H1 (cell line): Measurements from ENCODE around the gene TGM2. TPM values are rescaled to one million over a fixed set of nuclear protein-coding genes. Genes with fewer than 3 reads are reported as not detected.

Experiments
- CTCF ChIA-PET: fragments of 300-600 bp; sonication (Branson Sonifier 250); formaldehyde crosslinking; loops from one replicate; lab custom pipeline; 2021; ENCODE audit not compliant: partially characterized antibody; lab: Charles Lee
- POLR2A ChIA-PET: fragments of 300-600 bp; sonication (Branson Sonifier 250); formaldehyde crosslinking; loops from one replicate; lab custom pipeline; 2021; ENCODE audit warnings: inconsistent platforms; ENCODE audit not compliant: partially characterized antibody; lab: Charles Lee
- DNase-seq, 2 experiments: peaks; one replicate each; pipeline versions ENCODE4 v3.0.0 to v3.0.0-alpha.2; 2010 to 2022; ENCODE audit warnings: low spot score in 2 of 2, low read depth in 1 of 2, mixed read lengths in 1 of 2
- FAIRE-seq: peaks from 2 replicates; lab custom pipeline; 2011; peaks lifted over from hg19 to GRCh38; lab: Jason Lieb, UNC
- H2AFZ ChIP-seq: 2 replicates; pipeline ENCODE4 v1.8.1; 2012; ENCODE audit warnings: low read length, inconsistent platforms
- H2AK5ac ChIP-seq: 2 replicates; pipeline ENCODE4 v1.6.1; 2013; ENCODE audit warnings: low read depth, low read length
- H2BK120ac ChIP-seq: replicated peaks from 2 replicates; pipeline ENCODE3; 2013; ENCODE audit warnings: low read depth, low read length, inconsistent platforms
- H2BK12ac ChIP-seq: 2 replicates; pipeline ENCODE4 v1.6.1; 2013; ENCODE audit warnings: low read depth, low read length
- H2BK15ac ChIP-seq: 2 replicates; pipeline ENCODE4 v1.6.1; 2013; ENCODE audit warnings: low read length
- H2BK20ac ChIP-seq: 2 replicates; pipeline ENCODE4 v1.6.1; 2013; ENCODE audit warnings: low read length
- H2BK5ac ChIP-seq: 2 replicates; pipeline ENCODE4 v1.6.1; 2013; ENCODE audit warnings: low read depth, low read length
- H3K14ac ChIP-seq: 2 replicates; pipeline ENCODE4 v1.6.1; 2013; ENCODE audit warnings: inconsistent platforms; ENCODE audit not compliant: insufficient read length
- H3K18ac ChIP-seq: 2 replicates; pipeline ENCODE4 v1.6.1; 2013; ENCODE audit warnings: low read length; ENCODE audit errors: extremely low read depth
- H3K23ac ChIP-seq: 2 replicates; pipeline ENCODE4 v1.6.1; 2013; ENCODE audit warnings: inconsistent platforms; ENCODE audit not compliant: insufficient read length
- H3K23me2 ChIP-seq: 2 replicates; pipeline ENCODE4 v1.6.1; 2013; ENCODE audit warnings: low read depth, low read length
- H3K27ac ChIP-seq: 2 replicates; pipeline ENCODE4 v1.6.1; 2011; ENCODE audit warnings: low read depth, low read length, inconsistent platforms
- H3K27me3 ChIP-seq, 4 experiments: replicated peaks in 1 of 4; 1 replicate in 1 of 4; 2 replicates in 3 of 4; pipeline versions ENCODE4 v1.6.1 to v1.8.1; 2011 to 2013; ENCODE audit warnings: low read length in 3 of 4, mild to moderate bottlenecking in 3 of 4, inconsistent platforms in 2 of 4, mixed read lengths in 2 of 4, moderate library complexity in 1 of 4; ENCODE audit not compliant: control insufficient read depth in 3 of 4, insufficient read depth in 3 of 4; ENCODE audit errors: extremely low read depth in 1 of 4
- H3K36me3 ChIP-seq, 4 experiments: 2 replicates each; pipeline versions ENCODE4 v1.6.1 to v1.8.1; 2011 to 2013; ENCODE audit warnings: mild to moderate bottlenecking in 4 of 4, low read length in 3 of 4, moderate library complexity in 2 of 4, control low read depth in 1 of 4, inconsistent platforms in 1 of 4; ENCODE audit not compliant: insufficient read depth in 4 of 4, control insufficient read depth in 2 of 4
- H3K4ac ChIP-seq: replicated peaks from 2 replicates; pipeline ENCODE3; 2013; ENCODE audit warnings: low read length, low read depth, mixed read lengths, inconsistent platforms; ENCODE audit not compliant: insufficient read length
- H3K4me1 ChIP-seq, 4 experiments: replicated peaks in 1 of 4; 1 replicate in 1 of 4; 2 replicates in 3 of 4; pipeline versions ENCODE4 v1.6.1 to v1.8.1; 2011 to 2013; ENCODE audit warnings: low read length in 3 of 4, inconsistent platforms in 2 of 4, mixed read lengths in 1 of 4; ENCODE audit not compliant: insufficient read depth in 4 of 4, control insufficient read depth in 3 of 4
- H3K4me2 ChIP-seq, 2 experiments: 2 replicates each; pipeline versions ENCODE4 v1.6.1 to v1.8.1; 2011 to 2013; ENCODE audit warnings: low read depth in 2 of 2, low read length in 2 of 2, control low read depth in 1 of 2, inconsistent platforms in 1 of 2, mild to moderate bottlenecking in 1 of 2; ENCODE audit not compliant: insufficient read depth in 1 of 2
- H3K4me3 ChIP-seq, 4 experiments: fragments of 200-600, 300-600 bp in 1 of 4; sonication (generic), shearing (Covaris generic), sonication (Bioruptor Twin) in 1 of 4; 2 replicates each; pipeline versions ENCODE4 v1.5.1 to v1.8.1; 2011 to 2016; ENCODE audit warnings: low read length in 4 of 4, low read depth in 3 of 4, control low read depth in 2 of 4, inconsistent platforms in 2 of 4, mild to moderate bottlenecking in 2 of 4, mixed read lengths in 1 of 4, moderate library complexity in 1 of 4; ENCODE audit not compliant: insufficient read depth in 2 of 4; ENCODE audit errors: extremely low read depth in 1 of 4
- H3K56ac ChIP-seq: replicated peaks from 2 replicates; pipeline ENCODE3; 2013; ENCODE audit warnings: low read depth, mild to moderate bottlenecking, mixed read lengths, low read length, inconsistent platforms; ENCODE audit not compliant: insufficient read length
- H3K79me1 ChIP-seq: 2 replicates; pipeline ENCODE4 v1.6.1; 2013; ENCODE audit warnings: low read depth, low read length, control low read depth
- H3K79me2 ChIP-seq, 2 experiments: 2 replicates each; pipeline versions ENCODE4 v1.6.1 to v1.8.1; 2012 to 2013; ENCODE audit warnings: low read length in 2 of 2, mild to moderate bottlenecking in 2 of 2, inconsistent platforms in 1 of 2; ENCODE audit not compliant: insufficient read depth in 2 of 2, control insufficient read depth in 1 of 2
- H3K9ac ChIP-seq, 4 experiments: replicated peaks in 1 of 4; 1 replicate in 1 of 4; 2 replicates in 3 of 4; pipeline versions ENCODE4 v1.6.1 to v1.8.1; 2011 to 2013; ENCODE audit warnings: low read depth in 3 of 4, low read length in 3 of 4, control low read depth in 2 of 4, mild to moderate bottlenecking in 2 of 4, moderate library complexity in 2 of 4, inconsistent platforms in 1 of 4; ENCODE audit errors: extremely low read depth in 1 of 4
- H3K9me3 ChIP-seq, 2 experiments: 2 replicates each; pipeline versions ENCODE4 v1.6.1 to v1.8.1; 2012 to 2013; ENCODE audit warnings: mild to moderate bottlenecking in 2 of 2, moderate library complexity in 2 of 2, control low read depth in 1 of 2, inconsistent platforms in 1 of 2, low read depth in 1 of 2, low read length in 1 of 2, mixed read lengths in 1 of 2; ENCODE audit not compliant: insufficient read depth in 2 of 2
- H4K20me1 ChIP-seq, 2 experiments: replicated peaks in 1 of 2; 2 replicates each; pipeline versions ENCODE3 to v1.8.1; 2011 to 2013; ENCODE audit warnings: inconsistent platforms in 2 of 2, low read length in 2 of 2, mild to moderate bottlenecking in 1 of 2; ENCODE audit not compliant: insufficient read depth in 2 of 2, control insufficient read depth in 1 of 2
- H4K5ac ChIP-seq: 2 replicates; pipeline ENCODE4 v1.6.1; 2013; ENCODE audit warnings: low read length, low read depth, mixed read lengths, inconsistent platforms; ENCODE audit not compliant: insufficient read length
- H4K8ac ChIP-seq: 2 replicates; pipeline ENCODE4 v1.8.0; 2013; ENCODE audit warnings: mild to moderate bottlenecking, moderate library complexity, low read length, inconsistent platforms; ENCODE audit not compliant: insufficient read depth; ENCODE audit errors: extremely low read depth
- H4K91ac ChIP-seq: replicated peaks from 2 replicates; pipeline ENCODE3; 2013; ENCODE audit warnings: low read length, mixed read lengths, inconsistent platforms; ENCODE audit not compliant: insufficient read length
- ATF2 ChIP-seq: IDR thresholded peaks from 2 replicates; pipeline ENCODE4 v1.6.1; 2012; ENCODE audit warnings: low read length, inconsistent platforms
- ATF3 ChIP-seq: IDR thresholded peaks from 2 replicates; pipeline ENCODE4 v1.6.1; 2011; ENCODE audit warnings: low read depth, mild to moderate bottlenecking, low read length; ENCODE audit not compliant: insufficient read depth
- CTBP2 ChIP-seq: IDR thresholded peaks from 2 replicates; pipeline ENCODE4 v1.7.0; 2011; ENCODE audit warnings: borderline replicate concordance, mild to moderate bottlenecking, moderate library complexity, mixed read lengths, low read length; ENCODE audit not compliant: insufficient read depth, insufficient read length
- EP300 ChIP-seq, 2 experiments: IDR thresholded peaks; 1 replicate in 1 of 2; 2 replicates in 1 of 2; pipeline ENCODE4 v1.6.1; 2011 to 2012; ENCODE audit warnings: low read depth in 2 of 2, low read length in 2 of 2, mild to moderate bottlenecking in 2 of 2, borderline replicate concordance in 1 of 2, inconsistent platforms in 1 of 2, moderate library complexity in 1 of 2
- EZH2 ChIP-seq: fragments of 200-600 bp; sonication (generic); IDR thresholded peaks from 2 replicates; pipeline ENCODE4 v1.7.1; 2012; ENCODE audit warnings: low read depth, mild to moderate bottlenecking, moderate library complexity, low read length, inconsistent platforms; ENCODE audit not compliant: severe bottlenecking
- HDAC2 ChIP-seq, 2 experiments: fragments of 300-600 bp in 1 of 2; sonication (generic) in 1 of 2; IDR thresholded peaks; 2 replicates each; pipeline ENCODE4 v1.6.1; 2011 to 2012; ENCODE audit warnings: low read depth in 2 of 2, low read length in 2 of 2, mild to moderate bottlenecking in 2 of 2, moderate library complexity in 2 of 2, borderline replicate concordance in 1 of 2, inconsistent platforms in 1 of 2
- RNF2 ChIP-seq: fragments of 200-900, 300-1000 bp; sonication (generic); IDR thresholded peaks from 2 replicates; pipeline ENCODE4 v1.7.1; 2016; ENCODE audit warnings: borderline replicate concordance, low read depth, mild to moderate bottlenecking, antibody characterized with exemption, low read length; ENCODE audit not compliant: poor library complexity, severe bottlenecking; ENCODE audit errors: missing control alignments
- SP1 ChIP-seq: IDR thresholded peaks from 2 replicates; pipeline ENCODE4 v1.6.1; 2011; ENCODE audit warnings: low read depth, low read length
- SP4 ChIP-seq: IDR thresholded peaks from 2 replicates; pipeline ENCODE4 v1.6.1; 2012; ENCODE audit warnings: low read length, inconsistent platforms
- TBP ChIP-seq: IDR thresholded peaks from 2 replicates; pipeline ENCODE4 v1.6.1; 2011; ENCODE audit warnings: low read depth, low read length, improper control_type of control experiment
- WGBS, 2 experiments: shearing (Covaris generic) in 1 of 2; methylation state at CpG; one replicate each; pipeline versions ENCODE4 v1.1.6 to v1.1.7; 2013 to 2015; ENCODE audit warnings: low lambda C conversion rate in 2 of 2, mixed read lengths in 2 of 2, inconsistent platforms in 1 of 2, low coverage in 1 of 2, missing lambda C conversion rate in 1 of 2; ENCODE audit not compliant: insufficient replicate concordance in 2 of 2, insufficient coverage in 1 of 2, insufficient read length in 1 of 2; ENCODE audit errors: extremely low coverage in 1 of 2, missing lambda C conversion rate in 1 of 2; 5-methylcytosine and 5-hydroxymethylcytosine counted together
- polyA plus RNA-seq, 7 experiments: library from polyadenylated mRNA; depleted of rRNA in 3 of 7; stranded (reverse) in 5 of 7; unstranded in 2 of 7; fragments of >200 nt in 5 of 7; fragments of 200-250 nt in 2 of 7; gene quantifications; 1 replicate in 5 of 7; 2 replicates in 1 of 7; 4 replicates in 1 of 7; pipeline versions ENCODE4 v1.2.1 to v1.2.3, GENCODE V29; 2011 to 2013; ENCODE audit warnings: missing spikeins in 2 of 7, mixed read lengths in 2 of 7
- total RNA-seq: library from RNA; stranded (reverse); fragmentation: NEBNext Ultra II Directional; extraction: Animal tissue kit (Norgen Biotek cat#: 25700); gene quantifications from 2 replicates; pipeline ENCODE4 v1.2.1, GENCODE V29; 2021

Gene TGM2
- total and polyA plus RNA-seq, 2 of the 8 experiments (the other 6 are each of a cell fraction or from before 2014, with no cell fraction given), result 0.86 to 1.0 TPM

- Histone ChIP-seq H3K56ac (no peak overlapping the region), H4K5ac (no peak overlapping the region), H3K79me2 (no peaks in the 10 kb centered on the region), H3K27ac (no peak overlapping the region), H3K23ac (no peak overlapping the region), H3K9me3 (no peaks in the 10 kb centered on the region), H2BK12ac (no peak overlapping the region), H2AK5ac (no peak overlapping the region), H4K8ac (no peak overlapping the region), H4K91ac (no peak overlapping the region), H3K79me1 (no peaks in the 10 kb centered on the region), H2BK5ac (no peak overlapping the region), H3K18ac (no peak overlapping the region), H2AFZ (no peak overlapping the region), H3K4me3 (no peak overlapping the region), H3K14ac (no peak overlapping the region), H2BK15ac (no peak overlapping the region), H3K27me3 (no peaks in the 10 kb centered on the region), H3K4me1 (no peaks in the 10 kb centered on the region), H4K20me1 (no peaks in the 10 kb centered on the region), H2BK120ac (no peak overlapping the region), H3K9ac (no peak overlapping the region), H3K4ac (no peak overlapping the region), H3K23me2 (no peaks in the 10 kb centered on the region), H3K4me2 (no peak overlapping the region), H3K36me3 (no peaks in the 10 kb centered on the region), H2BK20ac (no peak overlapping the region)
- no peak for FAIRE-seq
- WGBS, 2 experiments, result 79% methylated on average over 4 of the region's 4 CpGs; no CpG with 5 or more reads in 1 of the 2 experiments
- ChIA-PET CTCF (interaction anchor here (0.6 to 1.3 kb wide), 5 partner anchors 17 to 85 kb away, joined by 3 to 6 read pairs (median 3); no protein-coding TSS in a partner anchor), POLR2A (no interaction called here)
- DNase-seq, result no peak
- TF ChIP-seq SP4 (no peak), SP1 (no peak), HDAC2 (IDR thresholded peaks at IDR 0.05; ENCODE audit: borderline replicate concordance in 1 of 2, low read depth in 2 of 2, low read length in 2 of 2) (no peak), EZH2 (no peak), RNF2 (no peak), CTBP2 (no peak), ATF2 (no peak), ATF3 (no peak), EP300 (IDR thresholded peaks at IDR 0.05; ENCODE audit: borderline replicate concordance in 1 of 2, low read depth in 2 of 2, low read length in 2 of 2) (no peak), TBP (no peak)
Observed at GRCh38 chr20:38178581-38178980, 13.5 kb upstream of the TGM2 start.
